Measurements from ENCODE around the gene AP1G2.

DNA sequence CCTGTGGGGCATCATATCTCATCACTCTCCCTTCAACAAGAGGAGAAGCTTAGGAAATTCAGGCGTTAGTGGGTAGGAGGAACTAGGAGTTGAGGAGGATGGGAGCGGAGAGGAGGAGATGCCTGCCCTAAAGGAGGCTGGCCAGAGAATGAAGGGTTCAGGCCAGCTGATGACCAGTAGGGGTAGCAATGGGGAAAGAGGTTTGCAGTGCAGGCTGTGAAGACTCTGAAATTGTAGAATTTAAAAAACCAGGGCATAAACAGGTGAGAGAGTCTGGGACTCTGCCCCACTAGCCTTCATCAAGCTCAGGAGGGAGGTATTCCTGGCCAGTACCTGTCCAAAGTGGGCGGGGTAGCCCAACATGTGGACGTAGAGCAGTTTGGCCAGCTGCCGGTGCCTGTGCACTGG, 809 bp downstream of the AP1G2 start:
- no peak for TF ChIP-seq EZH2 (IDR thresholded peaks at IDR 0.05; ENCODE audit: borderline replicate concordance, low read depth, low read length, poor library complexity, severe bottlenecking)
- TF ChIP-seq, protein P1, sequence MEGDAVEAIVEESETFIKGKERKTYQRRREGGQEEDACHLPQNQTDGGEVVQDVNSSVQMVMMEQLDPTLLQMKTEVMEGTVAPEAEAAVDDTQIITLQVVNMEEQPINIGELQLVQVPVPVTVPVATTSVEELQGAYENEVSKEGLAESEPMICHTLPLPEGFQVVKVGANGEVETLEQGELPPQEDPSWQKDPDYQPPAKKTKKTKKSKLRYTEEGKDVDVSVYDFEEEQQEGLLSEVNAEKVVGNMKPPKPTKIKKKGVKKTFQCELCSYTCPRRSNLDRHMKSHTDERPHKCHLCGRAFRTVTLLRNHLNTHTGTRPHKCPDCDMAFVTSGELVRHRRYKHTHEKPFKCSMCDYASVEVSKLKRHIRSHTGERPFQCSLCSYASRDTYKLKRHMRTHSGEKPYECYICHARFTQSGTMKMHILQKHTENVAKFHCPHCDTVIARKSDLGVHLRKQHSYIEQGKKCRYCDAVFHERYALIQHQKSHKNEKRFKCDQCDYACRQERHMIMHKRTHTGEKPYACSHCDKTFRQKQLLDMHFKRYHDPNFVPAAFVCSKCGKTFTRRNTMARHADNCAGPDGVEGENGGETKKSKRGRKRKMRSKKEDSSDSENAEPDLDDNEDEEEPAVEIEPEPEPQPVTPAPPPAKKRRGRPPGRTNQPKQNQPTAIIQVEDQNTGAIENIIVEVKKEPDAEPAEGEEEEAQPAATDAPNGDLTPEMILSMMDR (conservative IDR thresholded peaks at IDR 0.05; ENCODE audit: low read depth, low read length), result no peak

Data from A673 (cell line).